HCT116 (cell line): ENCODE data around the gene GTSF1L. TPM values are rescaled to one million over a fixed set of nuclear protein-coding genes. Genes with fewer than 3 reads are reported as not detected.

ENCODE experiments used
- ATAC-seq: fragments of 200-7000 bp; cut with Tn5 transposase; 2 replicates; pipeline ENCODE4 v1.9.1; 2020; ENCODE audit warnings: mild to moderate bottlenecking, moderate library complexity
- BruUV-seq: library from RNA; stranded (reverse); fragments of 400-500 nt; replicated peaks from 2 replicates; lab custom pipeline; 2021; lab: Mats Ljungman, UMichigan
- CTCF ChIA-PET: fragments of 300-600 bp; sonication (Branson Sonifier 250); formaldehyde crosslinking; loops from one replicate; lab custom pipeline; 2021; ENCODE audit warnings: antibody characterized with exemption; lab: Charles Lee
- POLR2A ChIA-PET: fragments of 300-600, 350-600 bp; sonication (Branson Sonifier 250); formaldehyde crosslinking; loops from one replicate; lab custom pipeline; 2021; ENCODE audit warnings: antibody characterized with exemption; lab: Charles Lee
- RAD21 ChIA-PET, 2 experiments: fragments of 300-600 bp; sonication (Branson Sonifier 250); formaldehyde crosslinking; loops; one replicate each; lab custom pipeline; 2023; ENCODE audit warnings: low total read pairs in 2 of 2; ENCODE audit not compliant: uncharacterized antibody in 2 of 2, unreplicated experiment in 2 of 2, low non-redundant PET in 1 of 2; lab: Charles Lee
- DNase-seq: peaks from one replicate; pipeline ENCODE4 v3.0.0-alpha.2; 2010; ENCODE audit warnings: low read depth, low spot score
- H2AFZ ChIP-seq: fragments of 200-600 bp; shearing (Covaris generic), sonication (generic); 2 replicates; pipeline ENCODE4 v1.6.1; 2017; ENCODE audit warnings: low read depth, mixed run types, mixed read lengths, antibody characterized with exemption, low read length; ENCODE audit not compliant: poor library complexity, severe bottlenecking
- H3K27ac ChIP-seq: 2 replicates; pipeline ENCODE4 v1.5.1; 2012; ENCODE audit warnings: low read depth, low read length
- H3K27me3 ChIP-seq: fragments of 200-600 bp; sonication (generic); 2 replicates; pipeline ENCODE4 v1.6.1; 2016; ENCODE audit warnings: mixed run types, low read length, mixed read lengths; ENCODE audit not compliant: insufficient read depth
- H3K36me3 ChIP-seq, 2 experiments: fragments of 200-500 bp in 1 of 2; fragments of 200-600 bp in 1 of 2; sonication (Bioruptor generic) in 1 of 2; sonication (generic) in 1 of 2; 2 replicates each; pipeline versions ENCODE4 v1.5.1 to v1.6.1; 2014 to 2016; ENCODE audit warnings: low read length in 2 of 2, inconsistent platforms in 1 of 2, mixed read lengths in 1 of 2, mixed run types in 1 of 2; ENCODE audit not compliant: insufficient read depth in 2 of 2, control insufficient read depth in 1 of 2
- H3K4me1 ChIP-seq, 2 experiments: fragments of 200-600 bp in 1 of 2; sonication (generic) in 1 of 2; 2 replicates each; pipeline versions ENCODE4 v1.5.1 to v1.6.1; 2012 to 2017; ENCODE audit warnings: low read length in 2 of 2, inconsistent platforms in 1 of 2, mild to moderate bottlenecking in 1 of 2, mixed read lengths in 1 of 2, mixed run types in 1 of 2, moderate library complexity in 1 of 2; ENCODE audit not compliant: insufficient read depth in 2 of 2, control insufficient read depth in 1 of 2
- H3K4me2 ChIP-seq: fragments of 200-600 bp; sonication (generic); 2 replicates; pipeline ENCODE4 v1.6.1; 2017; ENCODE audit warnings: mixed run types, low read length, mixed read lengths
- H3K4me3 ChIP-seq, 2 experiments: fragments of 200-600 bp in 1 of 2; sonication (generic) in 1 of 2; replicated peaks in 1 of 2; 2 replicates each; pipeline ENCODE4 v1.5.1; 2011 to 2016; ENCODE audit warnings: low read length in 2 of 2, control low read depth in 1 of 2, low read depth in 1 of 2, mild to moderate bottlenecking in 1 of 2, mixed read lengths in 1 of 2, mixed run types in 1 of 2
- H3K79me2 ChIP-seq: fragments of 200-600 bp; sonication (generic); 2 replicates; pipeline ENCODE4 v1.6.1; 2017; ENCODE audit warnings: mild to moderate bottlenecking, mixed run types, low read length, moderate library complexity, mixed read lengths; ENCODE audit not compliant: insufficient read depth
- H3K9ac ChIP-seq: fragments of 200-600 bp; sonication (generic); 2 replicates; pipeline ENCODE4 v1.6.1; 2016; ENCODE audit warnings: low read length, mixed read lengths
- H3K9me2 ChIP-seq: fragments of 200-600 bp; sonication (generic), shearing (Covaris generic); 2 replicates; pipeline ENCODE4 v1.6.1; 2017; ENCODE audit warnings: mixed run types, mild to moderate bottlenecking, moderate library complexity; ENCODE audit not compliant: insufficient read depth
- H3K9me3 ChIP-seq, 2 experiments: fragments of 200-500 bp in 1 of 2; fragments of 200-600 bp in 1 of 2; sonication (Bioruptor generic) in 1 of 2; sonication (generic) in 1 of 2; 2 replicates each; pipeline ENCODE4 v1.6.1; 2014 to 2017; ENCODE audit warnings: low read length in 2 of 2, mixed read lengths in 2 of 2, inconsistent platforms in 1 of 2, low read depth in 1 of 2, mild to moderate bottlenecking in 1 of 2, mixed run types in 1 of 2, moderate library complexity in 1 of 2; ENCODE audit not compliant: control insufficient read depth in 1 of 2, insufficient read depth in 1 of 2
- H4K20me1 ChIP-seq: fragments of 200-600 bp; sonication (generic), shearing (Covaris generic); 2 replicates; pipeline ENCODE4 v1.6.1; 2017; ENCODE audit warnings: mixed run types, mild to moderate bottlenecking, moderate library complexity; ENCODE audit not compliant: insufficient read depth
- CBX3 ChIP-seq: IDR thresholded peaks from 2 replicates; pipeline ENCODE4 v1.6.1; 2012; ENCODE audit warnings: low read depth
- CTCF ChIP-seq, 3 experiments: fragments of 200-600 bp in 1 of 3; sonication (generic) in 1 of 3; IDR thresholded peaks in 2 of 3; conservative IDR thresholded peaks in 1 of 3; 2 replicates each; pipeline ENCODE4 v1.5.1; 2012 to 2017; ENCODE audit warnings: low read depth in 2 of 3, low read length in 2 of 3, antibody characterized with exemption in 1 of 3, borderline replicate concordance in 1 of 3, control low read depth in 1 of 3, mild to moderate bottlenecking in 1 of 3, mixed read lengths in 1 of 3, mixed run types in 1 of 3, moderate library complexity in 1 of 3; ENCODE audit not compliant: insufficient read depth in 1 of 3
- RAD21 ChIP-seq: IDR thresholded peaks from 2 replicates; pipeline ENCODE4 v1.6.1; 2012; ENCODE audit warnings: low read depth, mild to moderate bottlenecking
- SP1 ChIP-seq: IDR thresholded peaks from 2 replicates; pipeline ENCODE4 v1.6.1; 2012; ENCODE audit warnings: low read depth
- YY1 ChIP-seq: IDR thresholded peaks from 2 replicates; pipeline ENCODE4 v1.6.1; 2011; ENCODE audit warnings: low read length, low read depth, moderate library complexity, mild to moderate bottlenecking; ENCODE audit not compliant: insufficient replicate concordance; ENCODE audit errors: extremely low read depth
- ZFX ChIP-seq: fragments of 450-650 bp; IDR thresholded peaks from 2 replicates; pipeline ENCODE4 v1.6.1; 2017
- intact Hi-C: fragments of 100-400 bp; cut with micrococcal nuclease; formaldehyde crosslinking; loops from 2 replicates; pipeline ENCODE4 v1.10.0; 2022
- total RNA-seq: library from RNA; stranded (reverse); gene quantifications from one replicate; pipeline ENCODE4 v1.2.1, GENCODE V29; 2021; ENCODE audit not compliant: unreplicated experiment

The GTSF1L gene
- total RNA-seq, 1 experiment from 2014 or later = not detected

- RAD21 ChIA-PET = interaction anchor here in 1 of 2 experiments (0.7 kb wide), 1 partner anchor 160 kb away, joined by 7 read pairs; no protein-coding TSS in a partner anchor
- Histone ChIP-seq H3K4me3 (no peak overlapping the region), H3K27ac (no peak overlapping the region), H3K36me3 (no peaks in the 10 kb centered on the region), H2AFZ (no peak overlapping the region), H3K9me2 (no peaks in the 10 kb centered on the region), H4K20me1 (no peaks in the 10 kb centered on the region), H3K27me3 (no peaks in the 10 kb centered on the region), H3K9ac (no peak overlapping the region), H3K4me1 (peaks cover 0 to 29% of the 10 kb centered on the region in 2 experiments; a peak in 2 of 4 replicates), H3K79me2 (no peaks in the 10 kb centered on the region), H3K9me3 (no peaks in the 10 kb centered on the region), H3K4me2 (no peak overlapping the region)
- ATAC-seq (no peak), DNase-seq (no peak)
- POLR2A ChIA-PET = no interaction called here
- intact Hi-C loops = no loop called here
- no TSS peak for BruUV-seq
- TF ChIP-seq SP1 = no peak
- CTCF ChIA-PET = interaction anchor here (4.1 kb wide), 1 partner anchor 330 kb away, joined by 32 read pairs; no protein-coding TSS in a partner anchor
These were observed 24.0 kb upstream of the GTSF1L start for GRCh38 chr20:43750774-43751166.

DNA sequence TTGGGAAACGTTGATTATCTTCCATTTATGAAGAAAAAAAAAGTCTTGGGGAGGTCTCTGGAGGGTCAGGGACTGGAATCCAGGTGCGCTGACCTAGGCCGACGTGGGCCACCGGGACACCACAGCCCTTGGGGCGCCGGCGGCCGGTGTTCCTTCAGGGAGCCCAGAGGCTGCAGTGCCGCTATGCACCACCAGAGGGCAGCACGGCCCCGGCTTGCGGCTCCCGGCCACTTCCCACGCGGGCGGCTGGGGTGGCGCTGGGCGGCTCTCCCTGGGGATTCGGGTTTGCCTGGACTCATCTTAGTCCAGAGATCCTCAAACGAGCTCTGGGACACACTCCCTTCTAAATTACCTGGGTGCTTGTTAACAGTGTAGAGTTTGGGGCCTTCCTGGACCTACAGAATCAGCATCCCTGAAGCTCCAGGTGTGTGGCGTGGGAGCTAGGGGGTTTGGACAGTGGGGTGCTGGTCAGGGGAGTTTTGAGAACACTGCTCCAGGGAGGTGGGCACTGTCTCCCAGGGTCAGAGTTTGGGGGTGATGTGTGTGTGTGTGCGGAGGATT lies 23.0 kb upstream of the GTSF1L start:
- no TSS peak for BruUV-seq
- Histone ChIP-seq H4K20me1 (no peaks in the 10 kb centered on the region), H3K4me1 (peaks cover 2 to 39% of the 10 kb centered on the region in 2 experiments; a peak in 3 of 4 replicates), H3K27me3 (no peaks in the 10 kb centered on the region), H3K27ac (no peak overlapping the region), H3K9me2 (no peaks in the 10 kb centered on the region), H3K9ac (no peak overlapping the region), H3K36me3 (no peaks in the 10 kb centered on the region), H3K4me2 (peak overlapping the region; percentile 67), H2AFZ (peak overlapping the region; percentile 97), H3K4me3 (no peak overlapping the region; a peak in 1 of 4 replicates), H3K79me2 (no peaks in the 10 kb centered on the region), H3K9me3 (no peaks in the 10 kb centered on the region)
- ChIA-PET POLR2A (interaction anchor here (0.6 to 0.9 kb wide), 2 partner anchors 292 to 334 kb away, joined by 3 read pairs; partner anchors contain the start of gene SRSF6), CTCF (interaction anchor here (0.6 to 4.1 kb wide), 11 partner anchors 18 to 440 kb away, joined by 3 to 32 read pairs (median 4); no protein-coding TSS in a partner anchor), RAD21 (interaction anchor here (1.0 to 2.1 kb wide), 2 partner anchors 331 kb away, joined by 3 to 18 read pairs; no protein-coding TSS in a partner anchor)
- TF ChIP-seq CTCF (IDR thresholded peaks at IDR 0.05 in 2 of 3, conservative IDR thresholded peaks at IDR 0.05 in 1 of 3; ENCODE audit: borderline replicate concordance in 1 of 3, insufficient read depth in 1 of 3, low read depth in 2 of 3, low read length in 2 of 3) = peak; percentile 96 to 99 (median 98)
- peak; percentile 99 for TF ChIP-seq RAD21
- TF ChIP-seq YY1 = no peak
- no peak for TF ChIP-seq CBX3
- TF ChIP-seq ZFX = no peak
- DNase-seq = peak; percentile 29
- peak; percentile 96 for ATAC-seq
- intact Hi-C loops = loop anchor here (1.0 kb wide), 5 partner anchors 90 to 330 kb away; no protein-coding TSS in a partner anchor
